NK-92 (cell line): Measurements from ENCODE around the gene SHOX.
"Not testable (repeated sequence)": the region's sequence is repeated elsewhere in the genome, so short reads cannot be mapped to it uniquely, and the experiment has no call there.

Source experiments
- DNase-seq: peaks from one replicate; lab custom pipeline; 2025; ENCODE audit not compliant: unreplicated experiment; lab: John Stamatoyannopoulos, UW

SHOX gene

GRCh38 chrX:621705-622503, 8.7 kb upstream of the SHOX start:
- DNase-seq: no peak

GRCh38 chrX:622802-623201, 7.8 kb upstream of the SHOX start:
- DNase-seq: not testable (repeated sequence)

GRCh38 chrX:623268-623598, 7.4 kb upstream of the SHOX start:
- no peak for DNase-seq

GRCh38 chrX:623599-624315, 6.8 kb upstream of the SHOX start:
- DNase-seq: no peak

- DNase-seq: no peak
Measured at GRCh38 chrX:625137-625691, 5.4 kb upstream of the SHOX start.

GRCh38 chrX:626047-626446, 4.5 kb upstream of the SHOX start:
- DNase-seq: not testable (repeated sequence)

- DNase-seq: no peak
Measured at GRCh38 chrX:626745-627509, 3.7 kb upstream of the SHOX start.

GRCh38 chrX:627510-627981, 3.0 kb upstream of the SHOX start:
- no peak for DNase-seq

- DNase-seq: no peak
Measured at GRCh38 chrX:627995-628394, 2.6 kb upstream of the SHOX start.

- no peak for DNase-seq
Measured at GRCh38 chrX:629230-630006, 1.2 kb upstream of the SHOX start.

GRCh38 chrX:630007-630611, 482 bp upstream of the SHOX start:
- DNase-seq: no peak

GRCh38 chrX:631802-632365, 1.3 kb downstream of the SHOX start:
- no peak for DNase-seq

- DNase-seq: no peak
Measured at GRCh38 chrX:632366-633042, 1.9 kb downstream of the SHOX start.

GRCh38 chrX:633043-633984, 2.7 kb downstream of the SHOX start:
- no peak for DNase-seq

GRCh38 chrX:633985-634958, 3.7 kb downstream of the SHOX start:
- DNase-seq: no peak

- DNase-seq: no peak
Measured at GRCh38 chrX:635428-636090, 5.0 kb downstream of the SHOX start.
